GM12891 (cell line): ENCODE results near the gene MTMR8.

Experiments used
- POLR2A ChIP-seq: IDR thresholded peaks from 2 replicates; pipeline ENCODE4 v1.6.1; 2011; ENCODE audit warnings: low read depth, low read length, control low read depth
- POLR2AphosphoS5 ChIP-seq: IDR thresholded peaks from 2 replicates; pipeline ENCODE4 v1.6.1; 2011; ENCODE audit warnings: low read depth, low read length, control low read depth
- SPI1 ChIP-seq: IDR thresholded peaks from 2 replicates; pipeline ENCODE4 v1.6.1; 2011; ENCODE audit warnings: low read depth, low read length, control low read depth
- TAF1 ChIP-seq: IDR thresholded peaks from 2 replicates; pipeline ENCODE4 v1.6.1; 2011; ENCODE audit warnings: low read depth, low read length, control low read depth

GRCh38 chrX:64427281-64427680 lies 32.0 kb upstream of the MTMR8 start:
- no peak for TF ChIP-seq POLR2A
- TF ChIP-seq POLR2AphosphoS5 = no peak
- no peak for TF ChIP-seq SPI1
- TF ChIP-seq TAF1 = no peak
